ENCODE measurements around the gene MAPK1. TPM values are rescaled to one million over a fixed set of nuclear protein-coding genes. Genes with fewer than 3 reads are reported as not detected.
A peak's percentile ranks its signal among the peaks of the same experiment; 100 is the strongest.

MAPK1 gene
- total RNA-seq, 2 donors from 2014 or later, result 39.7 to 42.6 TPM

- peak overlapping the region in 1 of 2 donors; percentile 94 for H3K27ac ChIP-seq
- no peaks in the 10 kb centered on the region for H3K9me3 ChIP-seq
- no peaks in the 10 kb centered on the region for H3K36me3 ChIP-seq
- TF ChIP-seq, protein P1, sequence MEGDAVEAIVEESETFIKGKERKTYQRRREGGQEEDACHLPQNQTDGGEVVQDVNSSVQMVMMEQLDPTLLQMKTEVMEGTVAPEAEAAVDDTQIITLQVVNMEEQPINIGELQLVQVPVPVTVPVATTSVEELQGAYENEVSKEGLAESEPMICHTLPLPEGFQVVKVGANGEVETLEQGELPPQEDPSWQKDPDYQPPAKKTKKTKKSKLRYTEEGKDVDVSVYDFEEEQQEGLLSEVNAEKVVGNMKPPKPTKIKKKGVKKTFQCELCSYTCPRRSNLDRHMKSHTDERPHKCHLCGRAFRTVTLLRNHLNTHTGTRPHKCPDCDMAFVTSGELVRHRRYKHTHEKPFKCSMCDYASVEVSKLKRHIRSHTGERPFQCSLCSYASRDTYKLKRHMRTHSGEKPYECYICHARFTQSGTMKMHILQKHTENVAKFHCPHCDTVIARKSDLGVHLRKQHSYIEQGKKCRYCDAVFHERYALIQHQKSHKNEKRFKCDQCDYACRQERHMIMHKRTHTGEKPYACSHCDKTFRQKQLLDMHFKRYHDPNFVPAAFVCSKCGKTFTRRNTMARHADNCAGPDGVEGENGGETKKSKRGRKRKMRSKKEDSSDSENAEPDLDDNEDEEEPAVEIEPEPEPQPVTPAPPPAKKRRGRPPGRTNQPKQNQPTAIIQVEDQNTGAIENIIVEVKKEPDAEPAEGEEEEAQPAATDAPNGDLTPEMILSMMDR (IDR thresholded peaks at IDR 0.05), result no peak
- peaks cover 0 to 83% of the 10 kb centered on the region in 2 donors for H3K4me1 ChIP-seq
- no peak for DNase-seq (ENCODE audit: low spot score)
- no peaks in the 10 kb centered on the region for H3K27me3 ChIP-seq
- no peak overlapping the region for H3K4me3 ChIP-seq
Observed at GRCh38 chr22:21835378-21835777, 32.1 kb downstream of the MAPK1 start.

GRCh38 chr22:21834869-21835268 lies 32.6 kb downstream of the MAPK1 start:
- H3K4me1 ChIP-seq, result peaks cover 0 to 88% of the 10 kb centered on the region in 2 donors
- no peak overlapping the region for H3K4me3 ChIP-seq
- DNase-seq (ENCODE audit: low spot score), result no peak
- TF ChIP-seq, protein P1 (IDR thresholded peaks at IDR 0.05), result no peak
- H3K9me3 ChIP-seq, result no peaks in the 10 kb centered on the region
- no peaks in the 10 kb centered on the region for H3K36me3 ChIP-seq
- H3K27ac ChIP-seq, result peak overlapping the region in 1 of 2 donors; percentile 7
- H3K27me3 ChIP-seq, result no peaks in the 10 kb centered on the region

DNA sequence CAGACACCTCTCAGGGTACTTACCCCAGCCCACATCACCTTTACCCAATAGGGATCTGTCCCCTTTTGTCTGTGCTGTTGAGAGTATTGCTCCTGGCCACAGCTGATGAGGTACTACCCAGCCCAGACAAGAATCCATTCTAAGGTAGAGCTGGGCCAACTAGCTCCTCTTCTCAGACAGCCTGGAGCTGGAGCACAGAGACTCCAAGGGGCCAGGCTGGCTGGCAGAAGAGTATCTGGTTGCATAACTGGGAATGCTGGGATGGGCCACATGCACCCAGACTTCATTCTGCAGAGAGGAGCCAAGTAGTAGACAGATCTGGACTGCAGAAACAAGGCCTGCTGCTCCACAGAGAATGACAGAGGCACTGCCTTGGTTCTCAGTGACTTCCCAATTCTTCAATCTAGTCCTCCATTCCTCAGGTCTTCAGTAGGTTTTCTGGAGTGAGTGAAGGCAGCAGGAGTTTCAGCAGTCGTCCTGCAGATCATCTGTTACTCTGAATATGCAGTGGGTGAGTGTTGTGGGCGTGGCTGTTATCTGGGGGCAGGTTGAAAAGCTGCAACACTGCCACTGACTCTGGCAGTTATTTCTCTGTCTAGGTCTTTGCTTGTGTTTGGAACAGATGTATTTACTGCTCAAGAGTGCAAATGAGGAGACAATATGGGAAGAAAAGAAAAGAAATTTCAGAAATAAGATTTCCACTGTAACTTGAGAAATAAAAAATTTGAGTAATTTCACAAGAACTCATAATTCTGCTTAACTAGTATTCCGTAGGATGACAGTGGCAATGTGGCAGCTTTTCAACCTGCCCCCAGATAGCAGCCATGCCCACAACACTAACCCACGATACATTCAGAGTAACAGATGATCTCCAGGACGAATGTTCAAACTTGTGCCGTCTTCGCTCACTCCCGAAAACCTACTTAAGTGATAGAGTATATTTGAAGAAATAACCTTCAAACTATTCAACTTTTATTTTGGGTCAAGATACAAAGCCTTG lies 34.9 kb downstream of the MAPK1 start:
- H3K27ac ChIP-seq, result peak overlapping the region in 1 of 2 donors; percentile 7
- TF ChIP-seq, protein P1 (IDR thresholded peaks at IDR 0.05), result no peak

GRCh38 chr22:21829523-21829922 lies 37.9 kb downstream of the MAPK1 start:
- H3K4me1 ChIP-seq, result peaks cover 2 to 72% of the 10 kb centered on the region in 2 donors
- no peaks in the 10 kb centered on the region for H3K9me3 ChIP-seq
- no peak overlapping the region for H3K4me3 ChIP-seq
- TF ChIP-seq, protein P1 (IDR thresholded peaks at IDR 0.05), result no peak
- no peak overlapping the region for H3K27ac ChIP-seq
- DNase-seq (ENCODE audit: low spot score), result no peak
- no peaks in the 10 kb centered on the region for H3K36me3 ChIP-seq
- H3K27me3 ChIP-seq, result no peaks in the 10 kb centered on the region

More for the DNA sequence above, 34.9 kb downstream of the MAPK1 start:
- Histone ChIP-seq H3K36me3 (no peaks in the 10 kb centered on the region), H3K9me3 (no peaks in the 10 kb centered on the region), H3K4me3 (no peak overlapping the region), H3K27me3 (no peaks in the 10 kb centered on the region), H3K4me1 (peaks cover 0 to 78% of the 10 kb centered on the region in 2 donors)
- DNase-seq (ENCODE audit: low spot score), result no peak

DNA sequence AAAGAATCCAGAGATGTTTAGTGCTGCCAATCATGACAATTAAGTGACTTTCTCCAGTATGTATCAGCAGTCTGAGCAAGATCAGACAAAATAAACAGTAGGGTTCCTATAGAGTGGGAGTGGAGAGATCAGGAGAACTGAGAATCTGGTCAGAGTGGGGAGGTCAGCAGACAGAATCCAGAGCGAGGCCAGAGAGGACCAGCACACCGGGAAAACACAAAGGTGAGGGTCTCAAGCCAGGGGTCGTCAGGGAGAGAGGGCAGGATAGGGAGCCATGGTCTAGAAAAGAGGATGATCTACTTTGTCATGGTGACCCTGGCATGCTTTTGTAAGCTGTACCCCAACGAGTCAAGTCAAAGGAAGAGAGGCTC lies 39.2 kb downstream of the MAPK1 start:
- Histone ChIP-seq H3K9me3 (no peaks in the 10 kb centered on the region), H3K4me3 (no peak overlapping the region), H3K36me3 (no peaks in the 10 kb centered on the region), H3K4me1 (peaks cover 2 to 73% of the 10 kb centered on the region in 2 donors), H3K27me3 (no peaks in the 10 kb centered on the region), H3K27ac (no peak overlapping the region)
- TF ChIP-seq, protein P1 (IDR thresholded peaks at IDR 0.05), result no peak
- DNase-seq (ENCODE audit: low spot score), result no peak
